HG03558 (cell line): ENCODE measurements around the gene ZNF888.
"Not testable (repeated sequence)": the region's sequence is repeated elsewhere in the genome, so short reads cannot be mapped to it uniquely, and the experiment has no call there.

ENCODE experiments used
- ATAC-seq: cut with Tn5 transposase; IDR thresholded peaks from one replicate; pipeline ENCODE4 v1.9.1; 2021; ENCODE audit warnings: moderate number of reproducible peaks; ENCODE audit not compliant: unreplicated experiment; ENCODE audit errors: extremely low read depth

The ZNF888 gene

DNA sequence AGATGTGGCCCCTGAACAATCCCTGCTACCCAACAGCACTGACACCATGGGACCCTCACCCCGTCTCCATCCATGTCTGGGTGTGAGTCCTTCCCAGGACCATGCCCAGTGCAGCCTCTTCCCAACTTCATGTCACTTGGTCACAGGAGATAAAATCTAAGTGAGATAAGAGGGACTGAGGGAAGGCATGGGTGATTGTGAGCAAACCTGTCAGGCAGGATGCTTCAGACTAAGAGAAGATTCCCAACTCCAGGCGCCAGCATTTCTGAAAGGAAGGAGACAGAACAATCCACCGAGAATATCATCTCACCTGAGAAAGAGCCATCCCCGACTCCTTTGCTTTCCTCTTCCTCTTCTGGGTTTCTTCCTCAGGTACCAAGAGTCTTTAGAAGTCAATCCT is 33.3 kb downstream of the ZNF888 start:
- no peak for ATAC-seq

DNA sequence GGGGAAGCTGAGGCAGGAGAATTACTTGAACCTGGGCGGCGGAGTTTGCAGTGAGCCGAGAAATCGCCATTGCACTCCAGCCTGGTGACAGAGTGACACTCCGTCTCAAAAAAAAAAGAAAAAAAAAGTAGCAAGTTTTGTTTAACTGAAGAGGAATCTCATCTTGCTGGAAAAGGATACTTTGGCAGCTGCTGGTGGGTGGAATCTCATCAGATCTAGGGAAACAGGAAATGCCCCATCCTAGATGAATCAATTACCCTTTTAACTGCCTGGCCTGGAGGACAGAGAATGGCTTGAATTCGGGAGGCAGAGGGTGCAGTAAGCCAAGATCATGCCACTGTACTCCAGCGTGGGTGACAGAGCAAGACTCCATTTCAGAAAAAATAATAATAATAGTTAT is 34.2 kb downstream of the ZNF888 start:
- no peak for ATAC-seq

- ATAC-seq, result no peak
Measured at GRCh38 chr19:52880895-52881389, 42.3 kb downstream of the ZNF888 start.

DNA sequence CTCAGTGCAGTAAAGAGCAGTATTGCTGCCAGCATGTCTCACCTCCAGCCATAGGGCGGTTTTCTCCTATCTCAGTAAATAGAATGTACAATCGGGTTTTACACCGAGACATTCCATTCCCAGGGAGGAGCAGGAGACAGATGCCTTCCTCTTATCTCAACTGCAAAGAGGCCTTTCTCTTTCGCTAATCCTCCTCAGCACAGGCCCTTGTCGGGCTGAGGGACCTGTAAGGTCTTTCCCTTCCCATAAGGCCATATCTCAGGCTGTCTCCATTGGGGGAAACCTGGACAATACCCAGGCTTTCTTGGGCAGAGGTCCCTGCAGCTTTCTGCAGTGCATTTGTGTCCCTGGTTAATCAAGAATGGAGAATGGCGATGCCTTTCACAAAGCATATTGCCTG is 50.2 kb downstream of the ZNF888 start:
- not testable (repeated sequence) for ATAC-seq

GRCh38 chr19:52871466-52871865 is 51.8 kb downstream of the ZNF888 start:
- no peak for ATAC-seq

- not testable (repeated sequence) for ATAC-seq
Measured at GRCh38 chr19:52868031-52868430, 55.2 kb downstream of the ZNF888 start.

GRCh38 chr19:52857378-52858191 is 65.6 kb downstream of the ZNF888 start, which contains the start of gene ZNF468:
Gene ZNF468, minus strand, starts transcription at chr19:52857619. Its CDS starts 3,347 bp downstream, at chr19:52854272.
- peak; percentile 82 for ATAC-seq

DNA sequence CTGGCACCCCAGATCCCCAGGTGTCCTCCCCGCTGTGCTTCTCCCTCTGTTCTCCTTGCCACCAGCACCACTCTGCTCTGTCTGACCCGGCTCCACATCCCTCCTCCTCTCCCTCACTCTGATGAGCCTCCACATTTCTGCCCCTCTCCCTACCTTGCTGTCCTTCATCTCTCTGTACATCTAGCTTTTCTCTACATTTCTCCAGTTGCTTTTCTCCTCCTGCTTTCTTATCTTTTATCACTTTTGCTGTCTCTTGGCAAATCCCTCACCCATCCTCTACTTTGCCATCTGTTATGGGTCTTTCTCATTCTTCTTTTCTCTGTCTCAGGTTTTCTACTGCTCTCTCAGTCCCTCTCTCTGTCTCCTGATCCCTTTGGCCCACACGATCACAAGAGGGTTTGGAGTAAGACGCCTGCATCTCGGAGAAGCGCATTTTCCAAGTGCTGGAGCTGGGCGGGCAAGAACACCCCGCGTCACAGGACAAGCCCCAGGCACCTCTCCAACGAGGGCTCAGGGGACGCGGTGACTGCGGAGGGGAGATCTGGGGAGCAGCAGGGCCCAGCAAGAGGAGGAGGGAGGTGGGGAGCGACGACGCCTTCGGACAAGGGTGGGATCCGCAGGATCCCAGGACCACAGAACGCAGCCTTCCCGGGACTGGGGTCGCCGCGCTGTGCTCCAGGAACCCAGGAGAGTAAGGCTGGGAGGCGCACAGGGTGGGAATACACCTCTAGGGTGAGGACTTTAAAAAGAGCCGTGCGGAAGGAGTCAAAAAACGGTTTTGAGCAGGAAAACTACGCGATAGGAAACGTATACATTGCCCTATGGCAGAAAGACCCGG is 66.5 kb downstream of the ZNF888 start:
- ATAC-seq, result not testable (repeated sequence)
